Activated B cell treated with CpG ODN at 0.5 μM for 24 hours (primary cell): Measurements from ENCODE around the gene ACSS3. TPM values are rescaled to one million over a fixed set of nuclear protein-coding genes. Genes with fewer than 3 reads are reported as not detected.
"Not testable (repeated sequence)": the region's sequence is repeated elsewhere in the genome, so short reads cannot be mapped to it uniquely, and the experiment has no call there.

Experiments
- ATAC-seq: fragments of 200-7000 bp; cut with Tn5 transposase; one replicate; pipeline ENCODE4 v1.10.0; 2021; ENCODE audit warnings: low read depth, mild to moderate bottlenecking, moderate library complexity
- CTCF ChIA-PET: fragments of 350-600 bp; sonication (Branson Sonifier 250); formaldehyde crosslinking; loops from one replicate; lab custom pipeline; 2021; ENCODE audit warnings: antibody characterized with exemption; lab: Charles Lee
- POLR2A ChIA-PET: fragments of 350-600 bp; sonication (Branson Sonifier 250); formaldehyde crosslinking; loops from one replicate; lab custom pipeline; 2021; ENCODE audit warnings: antibody characterized with exemption; lab: Charles Lee
- DNase-seq: peaks from one replicate; pipeline ENCODE4 v3.0.0; 2022
- H3K27ac Mint-ChIP-seq: one replicate; pipeline ENCODE4 v1.8.0; 2020; ENCODE audit warnings: mixed read lengths
- H3K27me3 Mint-ChIP-seq: one replicate; pipeline ENCODE4 v1.8.0; 2021; ENCODE audit warnings: mixed read lengths
- H3K36me3 Mint-ChIP-seq: one replicate; pipeline ENCODE4 v1.8.0; 2021; ENCODE audit warnings: low read depth, mixed read lengths
- H3K4me1 Mint-ChIP-seq: one replicate; pipeline ENCODE4 v1.8.0; 2021; ENCODE audit warnings: mixed read lengths
- H3K4me3 Mint-ChIP-seq: one replicate; pipeline ENCODE4 v1.8.0; 2020; ENCODE audit warnings: mild to moderate bottlenecking, mixed read lengths
- H3K9me3 Mint-ChIP-seq: one replicate; pipeline ENCODE4 v1.8.0; 2020; ENCODE audit warnings: mixed read lengths
- intact Hi-C: fragments of 100-400 bp; cut with micrococcal nuclease; formaldehyde crosslinking; loops from one replicate; pipeline ENCODE4 v1.15.1; 2024
- total RNA-seq: library from RNA; stranded (reverse); gene quantifications from 2 replicates; pipeline ENCODE4 v1.2.3, GENCODE V29; 2022
- TF ChIP-seq, protein P1 (sequence below): fragments of 200-600 bp; IDR thresholded peaks from one replicate; pipeline ENCODE4 v1.8.0; 2022; ENCODE audit warnings: antibody characterized with exemption, mild to moderate bottlenecking

ACSS3 gene
- total RNA-seq, 1 donor from 2014 or later: not detected

DNA sequence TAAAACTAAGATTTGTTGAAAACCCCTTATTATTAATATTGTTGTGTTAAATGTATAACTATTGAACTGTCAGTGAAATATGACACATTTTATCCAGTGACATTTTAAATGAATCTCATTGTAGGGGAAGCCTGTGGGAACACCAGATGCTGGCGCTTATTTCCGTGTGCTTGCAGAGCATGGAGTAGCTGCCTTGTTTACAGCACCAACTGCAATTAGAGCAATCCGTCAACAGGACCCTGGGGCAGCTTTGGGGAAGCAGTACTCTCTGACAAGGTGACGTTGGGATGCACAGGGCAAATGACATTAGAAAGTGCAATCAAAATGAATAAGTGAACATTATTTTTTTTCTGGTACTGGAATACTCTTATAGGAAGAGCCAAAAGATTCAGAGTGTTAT, 96.8 kb downstream of the ACSS3 start:
- H3K27me3 Mint-ChIP-seq: no peaks in the 10 kb centered on the region
- no peaks in the 10 kb centered on the region for H3K36me3 Mint-ChIP-seq
- TF ChIP-seq, protein P1, sequence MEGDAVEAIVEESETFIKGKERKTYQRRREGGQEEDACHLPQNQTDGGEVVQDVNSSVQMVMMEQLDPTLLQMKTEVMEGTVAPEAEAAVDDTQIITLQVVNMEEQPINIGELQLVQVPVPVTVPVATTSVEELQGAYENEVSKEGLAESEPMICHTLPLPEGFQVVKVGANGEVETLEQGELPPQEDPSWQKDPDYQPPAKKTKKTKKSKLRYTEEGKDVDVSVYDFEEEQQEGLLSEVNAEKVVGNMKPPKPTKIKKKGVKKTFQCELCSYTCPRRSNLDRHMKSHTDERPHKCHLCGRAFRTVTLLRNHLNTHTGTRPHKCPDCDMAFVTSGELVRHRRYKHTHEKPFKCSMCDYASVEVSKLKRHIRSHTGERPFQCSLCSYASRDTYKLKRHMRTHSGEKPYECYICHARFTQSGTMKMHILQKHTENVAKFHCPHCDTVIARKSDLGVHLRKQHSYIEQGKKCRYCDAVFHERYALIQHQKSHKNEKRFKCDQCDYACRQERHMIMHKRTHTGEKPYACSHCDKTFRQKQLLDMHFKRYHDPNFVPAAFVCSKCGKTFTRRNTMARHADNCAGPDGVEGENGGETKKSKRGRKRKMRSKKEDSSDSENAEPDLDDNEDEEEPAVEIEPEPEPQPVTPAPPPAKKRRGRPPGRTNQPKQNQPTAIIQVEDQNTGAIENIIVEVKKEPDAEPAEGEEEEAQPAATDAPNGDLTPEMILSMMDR: no peak
- ATAC-seq (no peak), DNase-seq (no peak)
- intact Hi-C loops: no loop called here
- CTCF ChIA-PET: no interaction called here
- no peak overlapping the region for H3K27ac Mint-ChIP-seq
- H3K9me3 Mint-ChIP-seq: peaks cover 5% of the 10 kb centered on the region
- H3K4me1 Mint-ChIP-seq: no peaks in the 10 kb centered on the region
- H3K4me3 Mint-ChIP-seq: no peak overlapping the region
- POLR2A ChIA-PET: no interaction called here

DNA sequence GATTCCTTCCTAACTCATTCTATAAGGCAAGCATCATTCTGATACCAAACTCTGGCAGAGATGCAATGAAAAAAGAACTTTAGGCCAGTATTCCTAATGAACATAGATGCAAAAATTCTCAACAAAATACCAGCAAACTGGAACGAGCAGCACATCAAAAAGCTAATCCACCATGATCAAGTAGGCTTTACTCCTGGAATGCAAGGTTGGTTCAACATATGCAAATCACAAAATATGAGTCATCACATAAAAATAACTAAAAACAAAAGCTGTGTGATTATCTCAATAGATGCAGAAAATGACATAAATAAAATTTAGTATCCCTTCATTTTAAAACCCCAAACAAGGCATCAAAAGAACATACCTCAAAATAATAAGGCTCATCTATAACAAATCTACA, 98.9 kb downstream of the ACSS3 start:
- intact Hi-C loops: no loop called here
- ChIA-PET POLR2A (no interaction called here), CTCF (no interaction called here)
- Mint-ChIP-seq H3K36me3 (no peaks in the 10 kb centered on the region), H3K4me3 (no peak overlapping the region), H3K27ac (no peak overlapping the region), H3K27me3 (no peaks in the 10 kb centered on the region), H3K9me3 (peaks cover 5% of the 10 kb centered on the region), H3K4me1 (no peaks in the 10 kb centered on the region)
- ATAC-seq (no peak), DNase-seq (no peak)
- TF ChIP-seq, protein P1: no peak

DNA sequence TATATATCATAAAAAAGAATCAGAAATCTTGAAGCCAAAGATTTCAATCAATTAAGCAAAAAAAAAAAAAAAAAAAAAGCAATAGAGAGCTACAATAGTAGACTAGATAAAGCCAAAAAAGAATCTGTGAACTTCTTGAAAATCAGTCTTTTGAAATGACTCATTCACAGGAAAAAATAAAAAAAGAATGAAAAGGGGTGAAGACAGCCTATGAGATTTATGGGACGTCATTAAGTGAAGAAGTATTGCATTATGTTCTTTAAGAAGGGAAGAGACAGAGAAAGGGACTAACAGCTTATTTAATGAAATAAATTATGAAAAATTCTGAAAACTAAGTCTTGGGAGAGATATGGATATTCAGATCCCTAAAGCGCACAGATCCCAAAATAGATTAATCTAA, 103.8 kb downstream of the ACSS3 start:
- H3K36me3 Mint-ChIP-seq: no peaks in the 10 kb centered on the region
- intact Hi-C loops: no loop called here
- POLR2A ChIA-PET: no interaction called here
- no peak overlapping the region for H3K27ac Mint-ChIP-seq
- no peaks in the 10 kb centered on the region for H3K27me3 Mint-ChIP-seq
- no peaks in the 10 kb centered on the region for H3K4me1 Mint-ChIP-seq
- DNase-seq: no peak
- TF ChIP-seq, protein P1: no peak
- CTCF ChIA-PET: no interaction called here
- H3K4me3 Mint-ChIP-seq: no peak overlapping the region
- H3K9me3 Mint-ChIP-seq: peaks cover 8% of the 10 kb centered on the region
- no peak for ATAC-seq

DNA sequence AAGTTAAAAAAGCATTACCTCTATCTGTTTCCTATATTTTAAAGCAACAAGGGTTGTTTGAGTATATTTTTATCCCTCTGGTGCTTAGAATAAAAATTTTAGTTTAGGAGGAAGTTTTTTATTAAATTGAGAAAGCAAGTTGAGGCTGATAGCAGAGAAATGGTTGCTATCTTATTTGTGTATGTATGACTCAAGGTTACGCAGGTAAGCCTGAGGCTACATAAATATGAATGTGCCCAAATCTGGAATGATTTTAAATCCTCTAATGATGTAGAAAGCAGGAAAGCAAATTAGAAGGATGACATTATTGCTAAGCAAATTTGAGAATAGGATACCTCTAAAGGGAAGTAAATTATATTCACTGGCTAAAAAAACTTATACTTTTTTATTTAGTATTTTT, 109.8 kb downstream of the ACSS3 start:
- Mint-ChIP-seq H3K27ac (no peak overlapping the region), H3K4me3 (no peak overlapping the region), H3K36me3 (no peaks in the 10 kb centered on the region), H3K4me1 (no peaks in the 10 kb centered on the region), H3K9me3 (peaks cover 9% of the 10 kb centered on the region), H3K27me3 (no peaks in the 10 kb centered on the region)
- DNase-seq: no peak
- ATAC-seq: no peak
- intact Hi-C loops: no loop called here
- ChIA-PET POLR2A (no interaction called here), CTCF (no interaction called here)
- TF ChIP-seq, protein P1: no peak

DNA sequence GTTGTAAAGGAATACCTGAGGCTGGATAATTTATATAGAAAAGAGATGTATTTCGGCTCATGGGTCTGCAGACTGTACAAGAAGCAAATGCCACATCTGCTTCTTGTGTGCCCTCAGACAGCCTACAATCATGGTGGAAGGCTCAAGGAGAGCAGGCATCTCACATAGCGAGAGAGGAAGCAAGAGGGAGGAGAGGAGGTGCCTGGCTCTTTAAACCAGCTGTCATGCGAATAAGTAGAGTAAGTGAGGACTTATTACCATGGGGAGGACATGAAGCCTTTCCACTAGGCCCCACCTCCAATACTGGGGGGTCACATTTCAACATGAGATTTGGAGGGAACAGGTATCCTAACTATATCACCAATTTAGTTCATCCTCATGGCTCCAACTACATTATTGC, 118.7 kb downstream of the ACSS3 start:
- no peak overlapping the region for H3K27ac Mint-ChIP-seq
- POLR2A ChIA-PET: no interaction called here
- DNase-seq (no peak), ATAC-seq (no peak)
- H3K9me3 Mint-ChIP-seq: no peaks in the 10 kb centered on the region
- CTCF ChIA-PET: no interaction called here
- H3K4me1 Mint-ChIP-seq: no peaks in the 10 kb centered on the region
- TF ChIP-seq, protein P1: no peak
- intact Hi-C loops: no loop called here
- no peak overlapping the region for H3K4me3 Mint-ChIP-seq
- H3K36me3 Mint-ChIP-seq: no peaks in the 10 kb centered on the region
- H3K27me3 Mint-ChIP-seq: no peaks in the 10 kb centered on the region

DNA sequence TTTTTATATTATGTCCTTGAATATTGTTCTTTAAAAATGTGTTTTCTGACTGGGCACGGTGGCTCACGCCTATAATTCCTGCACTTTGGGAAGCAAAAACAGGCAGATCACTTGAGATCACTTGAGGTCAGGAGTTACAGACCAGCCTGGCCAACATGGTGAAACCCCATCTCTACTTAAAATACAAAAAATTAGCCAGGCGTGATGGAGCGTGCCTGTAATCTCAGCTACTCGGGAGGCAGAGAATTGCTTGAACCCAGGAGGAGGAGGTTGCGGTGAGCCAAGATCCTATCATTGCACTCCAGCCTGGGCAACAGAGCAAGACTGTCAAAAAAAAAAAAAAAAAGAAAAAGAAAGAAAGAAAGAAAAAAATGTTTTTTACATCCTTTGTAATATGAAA, 122.7 kb downstream of the ACSS3 start:
- H3K9me3 Mint-ChIP-seq, POLR2A ChIA-PET, H3K27ac Mint-ChIP-seq, intact Hi-C loops, ATAC-seq, H3K27me3 Mint-ChIP-seq, CTCF ChIA-PET, H3K4me1 Mint-ChIP-seq, DNase-seq, H3K36me3 Mint-ChIP-seq, H3K4me3 Mint-ChIP-seq: not testable (repeated sequence)
